ENCODE data around the gene SEPHS1.
A peak's percentile ranks its signal among the peaks of the same experiment; 100 is the strongest.

The SEPHS1 gene

GRCh38 chr10:13348216-13349017 is at the start of gene SEPHS1:
Gene SEPHS1, minus strand, starts transcription at chr10:13348293. Its CDS starts 3,343 bp downstream, at chr10:13344950.
- Histone ChIP-seq H3K27ac (peak within 1 kb of the TSS; percentile 87 to 95), H3K4me3 (peak within 1 kb of the TSS; percentile 93)
- peak; percentile 79 for DNase-seq (ENCODE audit: low spot score)
- TF ChIP-seq CTCF (IDR thresholded peaks at IDR 0.05), result no peak

GRCh38 chr10:13397052-13397451 is 49.0 kb upstream of the SEPHS1 start:
- H3K4me3 ChIP-seq, result no peak overlapping the region
- no peak for DNase-seq (ENCODE audit: low spot score)
- H3K27ac ChIP-seq, result no peak overlapping the region
- no peak for TF ChIP-seq CTCF (IDR thresholded peaks at IDR 0.05)

GRCh38 chr10:13396369-13396768 is 48.3 kb upstream of the SEPHS1 start:
- no peak for DNase-seq (ENCODE audit: low spot score)
- no peak for TF ChIP-seq CTCF (IDR thresholded peaks at IDR 0.05)
- no peak overlapping the region for H3K4me3 ChIP-seq
- H3K27ac ChIP-seq, result no peak overlapping the region

GRCh38 chr10:13395540-13395939 is 47.4 kb upstream of the SEPHS1 start:
- H3K27ac ChIP-seq, result no peak overlapping the region

GRCh38 chr10:13393640-13394039 is 45.5 kb upstream of the SEPHS1 start:
- DNase-seq (ENCODE audit: low spot score), result no peak
- Histone ChIP-seq H3K27ac (no peak overlapping the region), H3K4me3 (no peak overlapping the region)
- no peak for TF ChIP-seq CTCF (IDR thresholded peaks at IDR 0.05)

More at GRCh38 chr10:13395540-13395939, 47.4 kb upstream of the SEPHS1 start:
- H3K4me3 ChIP-seq, result no peak overlapping the region
- no peak for DNase-seq (ENCODE audit: low spot score)
- TF ChIP-seq CTCF (IDR thresholded peaks at IDR 0.05), result no peak

- DNase-seq (ENCODE audit: low spot score), result no peak
- no peak overlapping the region for H3K27ac ChIP-seq
- no peak overlapping the region for H3K4me3 ChIP-seq
- TF ChIP-seq CTCF (IDR thresholded peaks at IDR 0.05), result no peak
Observed at GRCh38 chr10:13392701-13393100, 44.6 kb upstream of the SEPHS1 start.

All from coronary artery (tissue), 2 donors.